Natural killer cell (primary cell): ENCODE results near the gene PON2. TPM values are rescaled to one million over a fixed set of nuclear protein-coding genes. Genes with fewer than 3 reads are reported as not detected.
"Not testable (repeated sequence)": the region's sequence is repeated elsewhere in the genome, so short reads cannot be mapped to it uniquely, and the experiment has no call there.

Experiments used
- ATAC-seq, 3 donors: fragments of 150-1000 bp in 2 of 3; fragments of 200-7000 bp in 1 of 3; cut with Tn5 transposase; 1 replicate in 1 of 3; 2 replicates in 2 of 3; pipeline ENCODE4 v1.10.0; 2021; ENCODE audit warnings: mild to moderate bottlenecking in 2 of 3, moderate library complexity in 2 of 3
- DNase-seq, 2 donors: peaks; one replicate each; pipeline versions ENCODE4 v3.0.0 to v3.0.0-alpha.2; 2013 to 2021; ENCODE audit warnings: mixed read lengths in 1 of 2
- H3K27ac ChIP-seq: one replicate; pipeline ENCODE4 v1.5.1; 2013; ENCODE audit warnings: mild to moderate bottlenecking, low read length
- H3K27me3 ChIP-seq: one replicate; pipeline ENCODE4 v1.6.1; 2013; ENCODE audit warnings: low read length; ENCODE audit not compliant: control insufficient read depth, insufficient read depth
- H3K36me3 ChIP-seq: one replicate; pipeline ENCODE4 v1.6.1; 2013; ENCODE audit warnings: low read length; ENCODE audit not compliant: control insufficient read depth, insufficient read depth
- H3K4me1 ChIP-seq: one replicate; pipeline ENCODE4 v1.6.1; 2013; ENCODE audit warnings: low read length; ENCODE audit not compliant: control insufficient read depth, insufficient read depth
- H3K4me3 ChIP-seq: one replicate; pipeline ENCODE4 v1.5.1; 2013; ENCODE audit warnings: low read length
- H3K9me3 ChIP-seq: one replicate; pipeline ENCODE4 v1.6.1; 2013; ENCODE audit warnings: low read length; ENCODE audit not compliant: control insufficient read depth, insufficient read depth
- H3K27ac Mint-ChIP-seq, 2 donors: one replicate each; pipeline ENCODE4 v1.8.0; 2022; ENCODE audit warnings: mild to moderate bottlenecking in 2 of 2, mixed read lengths in 2 of 2, moderate library complexity in 1 of 2
- H3K27me3 Mint-ChIP-seq, 2 donors: one replicate each; pipeline ENCODE4 v1.8.0; 2022; ENCODE audit warnings: low read depth in 2 of 2, mixed read lengths in 2 of 2
- H3K36me3 Mint-ChIP-seq: one replicate; pipeline ENCODE4 v1.8.0; 2022; ENCODE audit warnings: mixed read lengths
- H3K4me1 Mint-ChIP-seq, 2 donors: one replicate each; pipeline ENCODE4 v1.8.0; 2022; ENCODE audit warnings: mixed read lengths in 2 of 2
- H3K4me3 Mint-ChIP-seq: one replicate; pipeline ENCODE4 v1.8.0; 2022; ENCODE audit warnings: mild to moderate bottlenecking, moderate library complexity, mixed read lengths
- H3K9me3 Mint-ChIP-seq, 2 donors: one replicate each; pipeline ENCODE4 v1.8.0; 2022; ENCODE audit warnings: mixed read lengths in 2 of 2
- CTCF ChIP-seq: fragments of 200-600 bp; IDR thresholded peaks from one replicate; pipeline ENCODE4 v1.8.0; 2022; ENCODE audit warnings: antibody characterized with exemption
- WGBS: methylation state at CpG from one replicate; pipeline ENCODE4 v1.1.7; 2013; ENCODE audit warnings: missing lambda C conversion rate; ENCODE audit not compliant: insufficient coverage; 5-methylcytosine and 5-hydroxymethylcytosine counted together
- intact Hi-C: fragments of 100-400 bp; cut with micrococcal nuclease; formaldehyde crosslinking; loops from one replicate; pipeline ENCODE4 v1.14.2; 2022
- total RNA-seq, 4 donors: library from RNA; stranded (reverse); fragments of 120-200 nt in 1 of 4; gene quantifications; one replicate each; pipeline versions ENCODE4 v1.2.3 to v1.2.4, GENCODE V29; 2013 to 2022

PON2 gene
- total RNA-seq, 3 donors from 2014 or later (not counting 1 experiment from before 2014, with no cell fraction given), result 26.6 to 35.7 (median 35.6) TPM

DNA sequence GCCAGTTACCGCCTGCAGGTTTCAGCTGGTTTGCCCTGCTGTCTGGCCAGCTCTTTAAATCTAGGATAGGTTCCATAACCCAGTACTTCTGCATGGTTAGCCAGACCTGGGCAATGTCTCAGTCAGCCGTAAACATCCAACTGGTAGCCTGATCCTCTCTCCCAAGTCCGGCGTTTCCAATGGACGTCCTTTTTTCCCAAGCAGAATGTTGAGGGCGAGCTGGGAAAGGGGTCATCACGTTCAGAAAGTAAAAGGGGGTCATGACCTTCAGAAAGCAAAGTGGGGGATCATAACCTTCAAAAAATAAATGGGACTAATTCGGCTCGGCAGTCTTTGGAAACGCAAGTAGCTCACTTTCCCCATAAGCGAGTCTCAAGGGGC, 39.1 kb downstream of the PON2 start:
- Histone ChIP-seq H3K9me3 (no peaks in the 10 kb centered on the region), H3K4me3 (peak overlapping the region; percentile 28), H3K27me3 (peaks cover 12% of the 10 kb centered on the region), H3K36me3 (no peaks in the 10 kb centered on the region), H3K4me1 (peaks cover 10% of the 10 kb centered on the region), H3K27ac (no peak overlapping the region)
- Mint-ChIP-seq H3K36me3 (no peaks in the 10 kb centered on the region), H3K9me3 (no peaks in the 10 kb centered on the region), H3K27me3 (peaks cover 39 to 48% of the 10 kb centered on the region in 2 donors), H3K27ac (no peak overlapping the region), H3K4me1 (peaks cover 0 to 5% of the 10 kb centered on the region in 2 donors), H3K4me3 (peak overlapping the region; percentile 43)
- intact Hi-C loops, result no loop called here
- WGBS, result 70% methylated on average over 11 of the region's 11 CpGs
- ATAC-seq, result no peak
- TF ChIP-seq CTCF, result no peak
- no peak for DNase-seq

DNA sequence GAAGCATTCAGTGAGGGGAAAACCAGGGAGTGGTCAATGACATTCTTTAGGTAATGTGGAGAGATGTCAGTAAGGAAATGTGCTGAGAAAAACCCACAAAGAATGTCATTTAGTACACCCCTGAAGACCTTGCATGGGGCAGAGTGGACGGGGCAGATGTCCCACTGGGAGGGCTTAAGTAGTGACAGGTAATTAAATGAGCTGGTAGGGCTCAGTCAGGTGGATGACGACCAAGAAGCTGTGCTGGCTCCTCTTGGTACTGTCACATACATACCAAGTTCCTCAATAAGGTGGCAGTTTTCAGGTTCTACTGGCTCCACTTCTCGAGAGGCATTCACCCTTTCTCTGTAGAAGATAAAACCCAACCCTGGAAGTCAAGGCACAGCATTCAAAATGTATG, 40.5 kb downstream of the PON2 start:
- no peak for TF ChIP-seq CTCF
- no peak overlapping the region for H3K4me3 ChIP-seq
- no peaks in the 10 kb centered on the region for H3K9me3 ChIP-seq
- WGBS, result 90% methylated on average over 3 of the region's 3 CpGs
- H3K36me3 Mint-ChIP-seq, result no peaks in the 10 kb centered on the region
- H3K4me3 Mint-ChIP-seq, result no peak overlapping the region
- H3K4me1 ChIP-seq, result peaks cover 10% of the 10 kb centered on the region
- no peak overlapping the region for H3K27ac Mint-ChIP-seq
- H3K36me3 ChIP-seq, result no peaks in the 10 kb centered on the region
- H3K27ac ChIP-seq, result no peak overlapping the region
- no peaks in the 10 kb centered on the region for H3K9me3 Mint-ChIP-seq
- H3K27me3 Mint-ChIP-seq, result peaks cover 39 to 48% of the 10 kb centered on the region in 2 donors
- H3K27me3 ChIP-seq, result peaks cover 12% of the 10 kb centered on the region
- H3K4me1 Mint-ChIP-seq, result peaks cover 0 to 5% of the 10 kb centered on the region in 2 donors
- DNase-seq (no peak), ATAC-seq (no peak)
- intact Hi-C loops, result no loop called here

- peaks cover 31 to 45% of the 10 kb centered on the region in 2 donors for H3K27me3 Mint-ChIP-seq
- no peaks in the 10 kb centered on the region for H3K36me3 Mint-ChIP-seq
- 96% methylated on average over 2 of the region's 2 CpGs for WGBS
- peaks cover 0 to 5% of the 10 kb centered on the region in 2 donors for H3K4me1 Mint-ChIP-seq
- no peak overlapping the region for H3K4me3 Mint-ChIP-seq
- no peaks in the 10 kb centered on the region for H3K36me3 ChIP-seq
- no peaks in the 10 kb centered on the region for H3K9me3 ChIP-seq
- ATAC-seq (no peak), DNase-seq (no peak)
- peaks cover 9% of the 10 kb centered on the region for H3K27me3 ChIP-seq
- intact Hi-C loops, result no loop called here
- H3K27ac ChIP-seq, result no peak overlapping the region
- H3K4me3 ChIP-seq, result no peak overlapping the region
- peaks cover 8% of the 10 kb centered on the region for H3K4me1 ChIP-seq
- H3K27ac Mint-ChIP-seq, result no peak overlapping the region
- H3K9me3 Mint-ChIP-seq, result peaks cover 0 to 3% of the 10 kb centered on the region in 2 donors
- TF ChIP-seq CTCF, result no peak
Measured at GRCh38 chr7:95391761-95392160, 43.1 kb downstream of the PON2 start.

DNA sequence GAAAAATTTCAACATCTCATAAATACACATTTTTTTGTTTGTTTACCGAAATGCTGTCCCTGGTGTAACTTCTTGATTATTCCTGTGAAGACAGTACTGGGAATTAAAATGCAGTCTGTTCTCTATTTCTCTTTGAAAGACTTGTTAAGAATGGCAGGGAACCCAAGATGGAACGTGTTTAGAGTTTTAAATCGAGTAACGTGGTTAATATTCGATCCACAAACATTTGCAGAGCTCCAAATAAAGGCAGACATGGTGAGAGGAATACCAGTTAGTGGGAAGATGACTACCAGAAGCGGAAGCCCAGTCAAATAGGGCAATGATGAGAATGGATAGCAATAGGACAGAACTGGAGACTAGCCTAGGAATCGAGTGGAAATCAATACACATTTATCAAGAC, 45.3 kb downstream of the PON2 start:
- TF ChIP-seq CTCF, result no peak
- peaks cover 0 to 3% of the 10 kb centered on the region in 2 donors for H3K9me3 Mint-ChIP-seq
- no peak overlapping the region for H3K4me3 Mint-ChIP-seq
- H3K27me3 Mint-ChIP-seq, result peaks cover 27 to 42% of the 10 kb centered on the region in 2 donors
- ATAC-seq (no peak), DNase-seq (no peak)
- H3K27ac ChIP-seq, result no peak overlapping the region
- H3K27me3 ChIP-seq, result no peaks in the 10 kb centered on the region
- no peaks in the 10 kb centered on the region for H3K4me1 Mint-ChIP-seq
- H3K27ac Mint-ChIP-seq, result no peak overlapping the region
- no peaks in the 10 kb centered on the region for H3K36me3 Mint-ChIP-seq
- WGBS, result 84% methylated on average over 7 of the region's 7 CpGs
- no peaks in the 10 kb centered on the region for H3K36me3 ChIP-seq
- intact Hi-C loops, result no loop called here
- no peaks in the 10 kb centered on the region for H3K9me3 ChIP-seq
- no peaks in the 10 kb centered on the region for H3K4me1 ChIP-seq
- H3K4me3 ChIP-seq, result no peak overlapping the region

- H3K4me1 Mint-ChIP-seq, H3K9me3 ChIP-seq, H3K4me3 Mint-ChIP-seq, H3K27me3 ChIP-seq, H3K36me3 ChIP-seq, DNase-seq, H3K9me3 Mint-ChIP-seq, H3K27ac ChIP-seq, H3K27ac Mint-ChIP-seq, H3K36me3 Mint-ChIP-seq, H3K4me1 ChIP-seq, H3K4me3 ChIP-seq, intact Hi-C loops, ATAC-seq: not testable (repeated sequence)
- 91% methylated on average over 9 of the region's 10 CpGs for WGBS
- H3K27me3 Mint-ChIP-seq, result peaks cover 0 to 12% of the 10 kb centered on the region in 2 donors
Measured at GRCh38 chr7:95379457-95379856, 55.4 kb downstream of the PON2 start.
